Measurements from ENCODE around the gene TRIL. TPM values are rescaled to one million over a fixed set of nuclear protein-coding genes. Genes with fewer than 3 reads are reported as not detected.

Gene TRIL
- total RNA-seq, 2 donors from 2014 or later, result 1.3 to 1.6 TPM

- ATAC-seq, result peak; percentile 58
- no peak overlapping the region for H3K4me3 ChIP-seq
- no peak overlapping the region for H3K27ac ChIP-seq
- 1 to 4% methylated on average over 7 of the region's 7 CpGs for WGBS, 2 donors
- no peaks in the 10 kb centered on the region for H3K9me3 ChIP-seq
- peak; percentile 66 to 76 (median 70) for DNase-seq
- no peaks in the 10 kb centered on the region for H3K36me3 ChIP-seq (replicated peaks in 1 of 2; ENCODE audit: insufficient read depth in 1 of 2, low read depth in 2 of 2)
- peaks cover 0 to 7% of the 10 kb centered on the region in 2 donors for H3K27me3 ChIP-seq
- TF ChIP-seq POLR2A (IDR thresholded peaks at IDR 0.05), result no peak
- TF ChIP-seq, protein P1, sequence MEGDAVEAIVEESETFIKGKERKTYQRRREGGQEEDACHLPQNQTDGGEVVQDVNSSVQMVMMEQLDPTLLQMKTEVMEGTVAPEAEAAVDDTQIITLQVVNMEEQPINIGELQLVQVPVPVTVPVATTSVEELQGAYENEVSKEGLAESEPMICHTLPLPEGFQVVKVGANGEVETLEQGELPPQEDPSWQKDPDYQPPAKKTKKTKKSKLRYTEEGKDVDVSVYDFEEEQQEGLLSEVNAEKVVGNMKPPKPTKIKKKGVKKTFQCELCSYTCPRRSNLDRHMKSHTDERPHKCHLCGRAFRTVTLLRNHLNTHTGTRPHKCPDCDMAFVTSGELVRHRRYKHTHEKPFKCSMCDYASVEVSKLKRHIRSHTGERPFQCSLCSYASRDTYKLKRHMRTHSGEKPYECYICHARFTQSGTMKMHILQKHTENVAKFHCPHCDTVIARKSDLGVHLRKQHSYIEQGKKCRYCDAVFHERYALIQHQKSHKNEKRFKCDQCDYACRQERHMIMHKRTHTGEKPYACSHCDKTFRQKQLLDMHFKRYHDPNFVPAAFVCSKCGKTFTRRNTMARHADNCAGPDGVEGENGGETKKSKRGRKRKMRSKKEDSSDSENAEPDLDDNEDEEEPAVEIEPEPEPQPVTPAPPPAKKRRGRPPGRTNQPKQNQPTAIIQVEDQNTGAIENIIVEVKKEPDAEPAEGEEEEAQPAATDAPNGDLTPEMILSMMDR (IDR thresholded peaks at IDR 0.05), result peak; percentile 53 to 90 (median 81)
- H3K4me1 ChIP-seq, result peaks cover 13% of the 10 kb centered on the region
- intact Hi-C loops (cut with DNase I), result loop anchor here (5.0 kb wide), 1 partner anchor 485 kb away; no protein-coding TSS in a partner anchor
These were observed 35.4 kb downstream of the TRIL start for GRCh38 chr7:28922624-28923331.

GRCh38 chr7:28921822-28922221 is 36.3 kb downstream of the TRIL start:
- peak; percentile 89 for ATAC-seq
- 0 to 2% methylated on average over 4 of the region's 4 CpGs for WGBS, 2 donors

DNA sequence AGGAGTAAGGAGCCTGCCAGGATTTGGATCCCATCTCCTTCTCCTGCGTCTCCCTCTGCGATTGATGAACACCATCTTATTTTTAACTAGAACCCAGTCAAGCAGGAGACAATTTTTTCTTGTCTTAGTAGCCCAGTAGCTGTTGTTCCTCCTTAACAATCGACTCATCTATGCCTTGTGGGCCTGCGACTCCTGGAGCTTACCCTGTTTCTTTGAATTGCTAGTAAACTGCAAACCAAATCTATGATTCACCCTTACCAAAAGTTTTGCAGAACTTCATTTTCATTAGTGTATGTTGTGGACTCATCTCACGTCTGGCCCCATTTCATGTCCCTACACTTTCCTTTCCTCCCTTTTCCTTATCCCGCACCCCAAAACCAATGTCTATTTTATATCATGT is 37.7 kb downstream of the TRIL start:
- Histone ChIP-seq H3K9me3 (no peaks in the 10 kb centered on the region), H3K4me1 (peaks cover 8% of the 10 kb centered on the region), H3K4me3 (no peak overlapping the region), H3K27ac (no peak overlapping the region), H3K27me3 (no peaks in the 10 kb centered on the region), H3K36me3 (replicated peaks in 1 of 2; ENCODE audit: insufficient read depth in 1 of 2, low read depth in 2 of 2) (no peaks in the 10 kb centered on the region)
- intact Hi-C loops (cut with DNase I), result loop anchor here (5.0 kb wide), 1 partner anchor 487 kb away; no protein-coding TSS in a partner anchor
- WGBS, 2 donors, result 80 to 84% methylated on average over 6 of the region's 6 CpGs
- TF ChIP-seq POLR2A (IDR thresholded peaks at IDR 0.05), result no peak
- TF ChIP-seq, protein P1 (IDR thresholded peaks at IDR 0.05), result no peak
- DNase-seq (no peak), ATAC-seq (no peak)

More at GRCh38 chr7:28921822-28922221, 36.3 kb downstream of the TRIL start:
- TF ChIP-seq POLR2A (IDR thresholded peaks at IDR 0.05), result no peak
- TF ChIP-seq, protein P1 (IDR thresholded peaks at IDR 0.05), result peak; percentile 66 to 89 (median 86)
- Histone ChIP-seq H3K27ac (no peak overlapping the region), H3K4me1 (peaks cover 13% of the 10 kb centered on the region), H3K4me3 (no peak overlapping the region), H3K27me3 (peaks cover 0 to 6% of the 10 kb centered on the region in 2 donors), H3K36me3 (replicated peaks in 1 of 2; ENCODE audit: insufficient read depth in 1 of 2, low read depth in 2 of 2) (no peaks in the 10 kb centered on the region), H3K9me3 (no peaks in the 10 kb centered on the region)
- intact Hi-C loops (cut with DNase I), result loop anchor here (5.0 kb wide), 1 partner anchor 485 kb away; no protein-coding TSS in a partner anchor
- peak; percentile 44 to 70 (median 57) for DNase-seq

- Histone ChIP-seq H3K4me3 (no peak overlapping the region), H3K4me1 (peaks cover 8% of the 10 kb centered on the region), H3K36me3 (replicated peaks in 1 of 2; ENCODE audit: insufficient read depth in 1 of 2, low read depth in 2 of 2) (no peaks in the 10 kb centered on the region), H3K27ac (no peak overlapping the region), H3K27me3 (no peaks in the 10 kb centered on the region), H3K9me3 (no peaks in the 10 kb centered on the region)
- no peak for TF ChIP-seq POLR2A (IDR thresholded peaks at IDR 0.05)
- TF ChIP-seq, protein P1 (IDR thresholded peaks at IDR 0.05), result no peak
- no peak for ATAC-seq
- intact Hi-C loops (cut with DNase I), result loop anchor here (5.0 kb wide), 1 partner anchor 188 kb away; no protein-coding TSS in a partner anchor
- no peak for DNase-seq
- WGBS, 2 donors, result 59 to 61% methylated on average over 9 of the region's 9 CpGs
These were observed 38.6 kb downstream of the TRIL start for GRCh38 chr7:28919510-28919909.
